ENCODE measurements around the gene LMTK2. TPM values are rescaled to one million over a fixed set of nuclear protein-coding genes. Genes with fewer than 3 reads are reported as not detected.

LMTK2 gene
- total RNA-seq, 1 experiment from 2014 or later: 7.5 TPM

- no peak for DNase-seq (ENCODE audit: low spot score)
These were observed 30.6 kb downstream of the LMTK2 start for GRCh38 chr7:98137134-98137825.

- no peak for DNase-seq (ENCODE audit: low spot score)
These were observed 31.1 kb downstream of the LMTK2 start for GRCh38 chr7:98137826-98138151.

- no peak for DNase-seq (ENCODE audit: low spot score)
These were observed 32.0 kb downstream of the LMTK2 start for GRCh38 chr7:98138672-98139071.

DNA sequence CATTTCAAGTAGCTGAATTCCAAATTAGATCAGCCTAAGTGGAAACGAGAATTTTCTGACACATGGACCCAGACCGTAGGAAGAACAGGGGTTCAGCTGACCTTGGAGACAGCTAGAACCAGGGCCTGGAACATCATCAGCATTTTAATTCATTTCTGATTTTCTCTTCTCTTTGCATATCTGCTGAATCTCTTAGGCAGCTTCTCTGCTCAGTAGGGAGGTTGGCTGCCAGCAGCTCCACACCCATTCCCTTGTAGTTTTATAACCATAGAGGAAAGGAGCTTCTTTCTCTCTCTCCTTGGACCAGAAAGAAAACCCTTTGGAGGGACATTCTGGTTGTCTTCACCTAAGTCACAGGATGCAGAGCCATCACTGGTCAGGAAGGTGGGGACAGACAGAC lies 36.0 kb downstream of the LMTK2 start:
- no peak for DNase-seq (ENCODE audit: low spot score)

DNA sequence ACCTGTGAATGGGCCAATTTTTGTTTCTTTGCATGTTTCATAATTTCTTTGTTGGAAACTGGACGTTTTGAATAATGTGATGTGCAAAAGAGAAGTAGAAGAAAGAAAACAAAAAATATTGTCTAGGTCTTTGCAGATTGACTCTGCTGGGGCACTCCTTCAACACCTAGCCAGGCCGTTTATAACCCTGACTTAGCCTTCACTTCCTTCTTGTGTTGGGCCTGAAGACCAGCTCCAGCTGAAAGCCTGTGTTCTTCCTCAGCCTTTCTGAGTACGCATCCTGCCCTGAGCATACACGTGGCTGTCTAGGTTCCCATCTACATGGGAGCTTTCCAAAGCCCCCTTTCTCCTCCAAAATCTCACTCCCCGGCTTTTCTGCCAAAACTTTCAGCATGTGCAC lies 41.9 kb downstream of the LMTK2 start:
- DNase-seq (ENCODE audit: low spot score): no peak

DNA sequence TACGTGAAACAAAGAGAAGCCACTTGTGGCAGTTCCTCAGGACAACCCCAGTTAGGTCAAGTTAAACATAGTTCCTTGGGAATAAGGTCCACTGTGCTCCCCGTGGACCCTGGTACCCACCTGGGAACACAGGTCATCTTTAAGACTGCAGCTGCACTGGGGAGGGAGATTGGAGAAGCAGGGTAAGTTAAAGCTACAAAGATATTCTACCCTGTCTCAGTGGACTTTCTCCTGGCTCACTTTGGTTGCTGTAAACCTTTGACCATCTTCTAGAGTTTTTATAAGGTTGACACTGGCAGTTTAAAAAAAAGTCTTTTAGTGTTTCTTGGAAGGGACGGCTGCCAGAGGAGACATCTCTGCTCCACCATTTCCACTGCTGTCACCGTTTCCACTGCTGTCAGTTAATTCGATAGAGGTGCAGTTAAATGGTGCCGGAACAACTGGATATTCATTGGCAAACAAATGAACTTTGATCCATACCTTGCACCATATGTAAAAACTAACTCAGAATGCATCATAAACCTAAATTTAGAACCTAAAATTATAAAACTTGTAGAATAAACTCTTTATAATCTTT lies 42.5 kb downstream of the LMTK2 start:
- DNase-seq (ENCODE audit: low spot score): no peak

- DNase-seq (ENCODE audit: low spot score): no peak
These were observed 45.2 kb downstream of the LMTK2 start for GRCh38 chr7:98151884-98152283.

GRCh38 chr7:98156700-98157099 lies 50.0 kb downstream of the LMTK2 start:
- DNase-seq (ENCODE audit: low spot score): no peak

DNA sequence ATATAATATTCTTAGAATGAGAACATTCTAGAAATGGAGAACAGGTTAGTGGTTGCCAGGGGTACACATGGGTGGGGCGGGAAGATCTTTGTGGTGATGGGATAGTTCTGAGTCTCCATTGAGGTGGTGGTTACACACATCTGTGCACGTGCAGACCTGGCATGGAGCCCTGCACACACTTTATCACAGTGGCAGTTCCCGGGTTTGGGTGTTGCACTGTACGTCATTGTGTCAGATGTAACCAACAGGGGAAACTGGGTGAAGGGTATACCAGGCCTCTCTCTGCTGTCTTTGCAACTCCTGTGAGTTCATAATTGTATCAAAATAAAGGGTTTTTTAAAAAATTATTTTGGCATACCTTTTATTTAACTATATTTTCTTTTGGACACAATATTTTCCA lies 51.1 kb downstream of the LMTK2 start:
- DNase-seq (ENCODE audit: low spot score): no peak

GRCh38 chr7:98162758-98163157 lies 56.1 kb downstream of the LMTK2 start:
- no peak for DNase-seq (ENCODE audit: low spot score)

DNA sequence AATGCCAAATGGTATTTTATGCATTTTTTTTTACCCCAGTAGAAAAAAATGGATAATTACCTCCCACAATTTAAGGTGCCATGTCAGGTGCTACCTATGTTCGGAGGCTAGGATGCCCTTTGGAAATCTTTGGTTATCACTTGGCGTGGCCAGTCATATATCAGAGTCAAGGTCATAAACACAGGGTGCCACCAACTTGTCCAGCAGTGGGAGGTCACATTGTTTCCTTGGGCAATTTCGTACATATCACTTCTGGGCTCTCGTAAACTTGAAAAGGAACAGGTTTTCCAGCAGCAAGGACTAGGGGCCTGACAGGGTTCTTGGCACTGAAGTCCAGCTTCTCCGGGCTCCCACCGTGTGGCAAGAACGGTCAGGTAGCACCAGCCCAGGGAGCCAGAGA lies 56.6 kb downstream of the LMTK2 start:
- no peak for DNase-seq (ENCODE audit: low spot score)

DNA sequence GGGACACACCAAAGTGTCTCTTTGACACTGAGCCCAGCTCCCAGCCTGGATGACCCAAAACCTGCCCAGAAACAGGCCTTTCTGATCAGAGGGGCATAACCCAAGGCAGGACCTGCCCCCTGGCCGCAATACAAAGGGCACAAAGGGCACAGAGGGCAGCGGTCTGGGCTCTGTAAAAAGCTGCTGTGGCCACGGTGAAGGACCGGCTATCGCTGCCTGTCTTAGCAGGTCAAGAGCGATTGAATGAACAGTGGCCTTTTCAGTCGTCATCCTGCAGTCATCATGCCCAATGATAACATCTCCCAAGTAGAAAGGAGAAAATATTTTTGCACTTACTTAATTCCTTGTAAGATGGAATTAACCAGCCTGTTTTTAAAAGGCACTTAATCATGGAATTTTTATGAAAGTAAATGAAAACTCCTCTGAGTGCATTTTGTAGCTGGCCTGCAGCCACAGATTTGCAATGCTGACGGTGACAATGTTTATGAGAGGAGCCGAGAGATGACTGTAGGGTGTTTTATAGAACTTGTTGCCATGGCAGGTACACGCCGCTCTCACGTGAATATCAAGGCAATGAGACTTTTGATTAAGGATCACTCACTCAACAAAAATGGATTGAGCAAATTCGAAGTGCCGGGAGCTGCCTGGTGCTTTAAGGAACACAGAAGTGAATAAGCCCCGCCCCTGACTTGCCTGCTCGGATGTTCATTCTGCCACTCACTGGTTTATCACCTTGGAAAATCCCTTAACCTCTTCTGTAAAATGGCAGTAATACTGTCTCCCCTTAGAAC lies 57.2 kb downstream of the LMTK2 start:
- no peak for DNase-seq (ENCODE audit: low spot score)

- DNase-seq (ENCODE audit: low spot score): peak; percentile 36
These were observed 59.4 kb downstream of the LMTK2 start for GRCh38 chr7:98165827-98166667.

- DNase-seq (ENCODE audit: low spot score): no peak
These were observed 60.0 kb downstream of the LMTK2 start for GRCh38 chr7:98166668-98166970.

GRCh38 chr7:98167653-98168052 lies 61.0 kb downstream of the LMTK2 start:
- DNase-seq (ENCODE audit: low spot score): no peak

DNA sequence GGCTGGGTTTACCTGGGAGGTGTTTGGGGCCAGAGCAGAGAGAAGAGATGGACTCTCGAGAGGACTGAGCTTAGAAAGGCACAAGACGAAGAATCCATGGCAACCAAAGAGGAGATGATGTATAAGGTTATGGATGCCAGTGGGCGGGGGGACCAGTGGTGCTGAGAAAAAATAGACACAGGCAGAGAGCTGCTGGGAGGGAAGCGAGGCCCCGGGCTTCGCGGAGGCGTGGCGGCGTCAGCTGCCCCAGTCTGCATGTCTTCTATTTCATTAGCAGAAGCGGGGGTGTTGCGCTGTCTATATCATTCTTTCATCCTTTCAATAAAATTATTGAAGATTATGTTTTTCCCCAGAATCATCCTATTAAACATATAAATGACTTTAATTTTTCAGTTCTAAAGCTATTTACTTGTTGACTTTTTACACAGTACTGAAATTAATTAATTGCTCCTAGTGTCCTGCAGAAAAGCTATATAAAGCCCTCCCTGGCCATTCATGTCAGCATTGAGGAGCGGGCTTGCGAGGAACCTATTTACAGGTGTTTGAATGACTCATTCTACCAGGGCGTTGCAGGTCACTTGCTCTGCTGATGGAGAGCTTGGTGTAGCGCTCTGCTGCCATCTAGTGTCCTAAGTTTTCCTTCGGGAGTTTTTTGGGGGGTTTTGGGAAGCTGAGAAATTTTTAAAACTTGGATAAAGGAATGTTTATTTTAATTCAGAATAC lies 61.7 kb downstream of the LMTK2 start:
- DNase-seq (ENCODE audit: low spot score): peak; percentile 71

GRCh38 chr7:98168904-98169621 lies 62.4 kb downstream of the LMTK2 start:
- DNase-seq (ENCODE audit: low spot score): no peak

GRCh38 chr7:98170966-98171365 lies 64.3 kb downstream of the LMTK2 start:
- no peak for DNase-seq (ENCODE audit: low spot score)

GRCh38 chr7:98171449-98171848 lies 64.8 kb downstream of the LMTK2 start:
- DNase-seq (ENCODE audit: low spot score): no peak

- DNase-seq (ENCODE audit: low spot score): no peak
These were observed 67.9 kb downstream of the LMTK2 start for GRCh38 chr7:98174334-98175259.
